ENCODE results near the gene CACYBP. TPM values are rescaled to one million over a fixed set of nuclear protein-coding genes. Genes with fewer than 3 reads are reported as not detected.

Gene CACYBP
- total and polyA plus RNA-seq, 2 of the 8 experiments (the other 6 are each of a cell fraction or from before 2014, with no cell fraction given), result 28.3 to 247 TPM

DNA sequence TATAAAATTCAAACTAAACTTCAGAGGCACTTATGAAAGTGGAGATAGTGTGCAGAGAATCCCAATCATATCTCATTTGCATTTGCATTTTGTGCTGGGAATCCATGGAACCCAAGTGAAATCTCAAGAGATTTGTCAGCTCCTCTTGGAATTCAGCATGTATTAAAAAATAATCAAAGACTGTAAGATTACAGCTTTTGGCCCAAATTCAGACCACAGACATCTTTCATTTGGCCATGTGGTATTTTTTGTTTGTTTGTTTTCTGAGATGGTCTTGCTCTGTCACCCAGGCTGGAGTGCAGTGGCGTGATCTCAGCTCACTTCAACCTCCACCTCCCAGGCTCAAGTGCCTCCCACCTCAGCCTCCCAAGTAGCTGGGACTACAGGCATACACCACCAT, 3.8 kb upstream of the CACYBP start:
- FAIRE-seq, result no peak
- TF ChIP-seq BRCA1 (IDR thresholded peaks at IDR 0.05; ENCODE audit: low read depth, low read length) (no peak), SRF (IDR thresholded peaks at IDR 0.05; ENCODE audit: low read depth, low read length) (no peak), JUND (IDR thresholded peaks at IDR 0.05; ENCODE audit: low read length) (no peak), CEBPB (IDR thresholded peaks at IDR 0.05; ENCODE audit: low read depth, low read length) (no peak), TBP (IDR thresholded peaks at IDR 0.05; ENCODE audit: low read depth, low read length) (no peak), SIN3A (conservative IDR thresholded peaks at IDR 0.05 in 1 of 2, IDR thresholded peaks at IDR 0.05 in 1 of 2; ENCODE audit: low read depth in 1 of 2, low read length in 2 of 2) (no peak), EP300 (IDR thresholded peaks at IDR 0.05; ENCODE audit: borderline replicate concordance in 1 of 2, low read depth in 2 of 2, low read length in 2 of 2) (no peak), EZH2 (IDR thresholded peaks at IDR 0.05; ENCODE audit: low read depth, low read length, severe bottlenecking) (no peak), HDAC6 (IDR thresholded peaks at IDR 0.05; ENCODE audit: low read depth, low read length) (no peak), KDM5A (IDR thresholded peaks at IDR 0.05; ENCODE audit: low read length) (no peak), SP2 (IDR thresholded peaks at IDR 0.05; ENCODE audit: low read length) (no peak), CTBP2 (IDR thresholded peaks at IDR 0.05; ENCODE audit: borderline replicate concordance, insufficient read depth, insufficient read length, low read length) (no peak), SP4 (IDR thresholded peaks at IDR 0.05; ENCODE audit: low read length) (no peak), SIX5 (IDR thresholded peaks at IDR 0.05; ENCODE audit: low read depth, low read length) (no peak)
- Histone ChIP-seq H3K23ac (ENCODE audit: insufficient read length) (no peak overlapping the region), H3K9me3 (ENCODE audit: insufficient read depth in 2 of 2, low read depth in 1 of 2, low read length in 1 of 2) (no peaks in the 10 kb centered on the region), H2BK12ac (ENCODE audit: low read depth, low read length) (no peak overlapping the region), H2BK120ac (replicated peaks; ENCODE audit: low read depth, low read length) (no peak overlapping the region), H3K4ac (replicated peaks; ENCODE audit: insufficient read length, low read depth, low read length) (no peak overlapping the region), H2BK20ac (ENCODE audit: low read length) (no peak overlapping the region), H4K8ac (ENCODE audit: extremely low read depth, insufficient read depth, low read length) (no peak overlapping the region), H3K56ac (replicated peaks; ENCODE audit: insufficient read length, low read depth, low read length) (no peak overlapping the region), H3K36me3 (ENCODE audit: control insufficient read depth in 2 of 4, insufficient read depth in 4 of 4, low read length in 3 of 4) (peaks cover 0 to 30% (median 10%) of the 10 kb centered on the region in 4 experiments; a peak in 4 of 8 replicates), H2BK15ac (ENCODE audit: low read length) (no peak overlapping the region), H3K27ac (ENCODE audit: low read depth, low read length) (no peak overlapping the region), H4K20me1 (replicated peaks in 1 of 2; ENCODE audit: control insufficient read depth in 1 of 2, insufficient read depth in 2 of 2, low read length in 2 of 2) (peaks cover 0 to 1% of the 10 kb centered on the region in 2 experiments), H2AK5ac (ENCODE audit: low read depth, low read length) (no peak overlapping the region), H3K79me2 (ENCODE audit: control insufficient read depth in 1 of 2, insufficient read depth in 2 of 2, low read length in 2 of 2) (peaks cover 9% of the 10 kb centered on the region in 2 experiments), H3K14ac (ENCODE audit: insufficient read length) (no peak overlapping the region), H4K5ac (ENCODE audit: insufficient read length, low read depth, low read length) (no peak overlapping the region), H3K18ac (ENCODE audit: extremely low read depth, low read length) (no peak overlapping the region), H3K4me3 (ENCODE audit: extremely low read depth in 1 of 4, insufficient read depth in 2 of 4, low read depth in 3 of 4, low read length in 4 of 4) (no peak overlapping the region), H2BK5ac (ENCODE audit: low read depth, low read length) (no peak overlapping the region), H3K79me1 (ENCODE audit: low read depth, low read length) (no peaks in the 10 kb centered on the region), H3K4me1 (replicated peaks in 1 of 4; ENCODE audit: control insufficient read depth in 3 of 4, insufficient read depth in 4 of 4, low read length in 3 of 4) (no peaks in the 10 kb centered on the region), H3K23me2 (ENCODE audit: low read depth, low read length) (peaks cover 4% of the 10 kb centered on the region; the same call in 1 of the 2 replicates), H3K9ac (replicated peaks in 1 of 4; ENCODE audit: extremely low read depth in 1 of 4, low read depth in 3 of 4, low read length in 3 of 4) (no peak overlapping the region), H3K27me3 (replicated peaks in 1 of 4; ENCODE audit: control insufficient read depth in 3 of 4, extremely low read depth in 1 of 4, insufficient read depth in 3 of 4, low read length in 3 of 4) (no peaks in the 10 kb centered on the region), H4K91ac (replicated peaks; ENCODE audit: insufficient read length, low read length) (no peak overlapping the region), H2AFZ (ENCODE audit: low read length) (no peak overlapping the region), H3K4me2 (ENCODE audit: insufficient read depth in 1 of 2, low read depth in 2 of 2, low read length in 2 of 2) (no peak overlapping the region)
- POLR2A ChIA-PET (ENCODE audit: partially characterized antibody), result interaction anchor here (1.1 to 1.7 kb wide), 3 partner anchors 10 to 115 kb away, joined by 3 to 8 read pairs (median 6); no protein-coding TSS in a partner anchor
- CTCF ChIA-PET (ENCODE audit: partially characterized antibody), result interaction anchor here (1.2 kb wide), 1 partner anchor 9 kb away, joined by 4 read pairs; no protein-coding TSS in a partner anchor
- 100% methylated on average over 1 of the region's 1 CpG; no CpG with 5 or more reads in 1 of the 2 experiments for WGBS, 2 experiments (ENCODE audit: extremely low coverage in 1 of 2, insufficient coverage in 1 of 2, insufficient read length in 1 of 2, insufficient replicate concordance in 2 of 2, low coverage in 1 of 2, low lambda C conversion rate in 2 of 2, missing lambda C conversion rate in 1 of 2)
- DNase-seq (ENCODE audit: low read depth in 1 of 2, low spot score in 2 of 2), result no peak
